ENCODE measurements around the gene ATOSB. TPM values are rescaled to one million over a fixed set of nuclear protein-coding genes. Genes with fewer than 3 reads are reported as not detected.

ATOSB gene
- total RNA-seq, 1 donor from 2014 or later, result 20.3 TPM

DNA sequence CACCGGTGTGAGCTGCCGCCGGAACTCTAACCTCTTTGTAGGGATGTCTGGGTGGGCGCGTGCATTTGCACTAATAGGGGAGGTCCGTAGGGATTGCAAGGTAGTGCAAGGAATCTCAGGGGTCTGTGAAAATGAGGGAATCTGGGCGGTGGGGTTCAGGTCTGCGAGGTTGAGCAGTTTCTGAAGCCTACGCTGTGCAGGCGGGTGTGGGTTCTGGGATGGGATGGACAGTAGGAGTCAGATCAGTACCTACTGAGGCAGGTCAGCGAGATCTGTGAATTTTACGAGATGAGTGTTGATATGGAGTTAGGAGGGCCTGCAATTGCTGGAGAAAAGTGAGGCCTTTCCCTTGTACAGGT, 856 bp upstream of the ATOSB start:
- no peak for DNase-seq
- ATAC-seq, result no peak
- TF ChIP-seq CTCF (IDR thresholded peaks at IDR 0.05), result no peak
- intact Hi-C loops (cut with DNase I), result loop anchor here (5.0 kb wide), 1 partner anchor 141 kb away; no protein-coding TSS in a partner anchor
- H3K27ac ChIP-seq, result peak overlapping the region; percentile 89
- H3K4me3 ChIP-seq, result peak overlapping the region; percentile 71
- H3K36me3 ChIP-seq, result no peaks in the 10 kb centered on the region
- no peaks in the 10 kb centered on the region for H3K9me3 ChIP-seq
- H3K4me1 ChIP-seq, result peaks cover 45% of the 10 kb centered on the region
- H3K27me3 ChIP-seq, result no peaks in the 10 kb centered on the region

DNA sequence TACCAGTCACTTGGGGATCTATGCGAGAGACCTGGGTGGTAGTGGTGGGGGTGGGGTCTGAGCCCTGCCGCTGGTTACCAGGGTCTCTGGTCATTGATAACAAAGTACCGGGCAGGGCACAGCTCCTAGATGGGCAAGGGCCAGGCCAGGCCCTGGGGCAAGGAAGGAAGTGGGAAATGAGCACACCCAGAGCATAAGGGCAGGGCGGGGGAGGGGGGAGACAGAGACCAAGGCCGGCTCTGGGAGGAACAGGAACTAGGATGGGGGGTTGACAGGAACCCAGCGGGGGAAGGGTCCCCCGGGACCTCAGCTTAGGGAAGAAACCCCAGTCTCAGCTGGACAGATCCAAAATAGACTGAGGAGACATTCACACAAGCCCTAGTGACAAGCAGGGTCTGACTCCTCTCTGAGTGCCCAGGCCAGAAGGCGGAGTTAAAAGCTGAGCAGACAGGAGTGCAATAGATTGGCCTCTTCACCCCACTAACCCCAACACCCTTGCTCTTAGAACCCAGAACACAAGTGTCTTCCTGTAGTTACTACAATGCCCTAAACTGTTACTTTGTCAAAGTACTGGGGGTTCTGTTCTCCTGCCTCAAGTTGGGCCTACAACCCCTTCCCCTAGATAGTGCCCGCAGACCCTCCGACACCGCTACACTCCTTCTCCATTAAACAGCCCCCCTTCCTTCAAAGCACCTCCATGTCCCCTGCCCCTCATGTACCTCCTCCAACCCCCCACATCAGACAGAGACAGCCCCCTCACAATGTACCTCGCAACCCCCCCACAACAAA, 628 bp downstream of the ATOSB start:
- Histone ChIP-seq H3K4me1 (peaks cover 54% of the 10 kb centered on the region), H3K36me3 (no peaks in the 10 kb centered on the region), H3K27ac (peak overlapping the region; percentile 89), H3K27me3 (no peaks in the 10 kb centered on the region), H3K9me3 (no peaks in the 10 kb centered on the region), H3K4me3 (peak overlapping the region; percentile 71)
- peak; percentile 84 for DNase-seq
- ATAC-seq, result peak; percentile 19
- no peak for TF ChIP-seq CTCF (IDR thresholded peaks at IDR 0.05)
- intact Hi-C loops (cut with DNase I), result loop anchor here (5.0 kb wide), 1 partner anchor 142 kb away; no protein-coding TSS in a partner anchor

GRCh38 chr9:35114113-35114839, 1.4 kb downstream of the ATOSB start:
- no peak for TF ChIP-seq CTCF (IDR thresholded peaks at IDR 0.05)

DNA sequence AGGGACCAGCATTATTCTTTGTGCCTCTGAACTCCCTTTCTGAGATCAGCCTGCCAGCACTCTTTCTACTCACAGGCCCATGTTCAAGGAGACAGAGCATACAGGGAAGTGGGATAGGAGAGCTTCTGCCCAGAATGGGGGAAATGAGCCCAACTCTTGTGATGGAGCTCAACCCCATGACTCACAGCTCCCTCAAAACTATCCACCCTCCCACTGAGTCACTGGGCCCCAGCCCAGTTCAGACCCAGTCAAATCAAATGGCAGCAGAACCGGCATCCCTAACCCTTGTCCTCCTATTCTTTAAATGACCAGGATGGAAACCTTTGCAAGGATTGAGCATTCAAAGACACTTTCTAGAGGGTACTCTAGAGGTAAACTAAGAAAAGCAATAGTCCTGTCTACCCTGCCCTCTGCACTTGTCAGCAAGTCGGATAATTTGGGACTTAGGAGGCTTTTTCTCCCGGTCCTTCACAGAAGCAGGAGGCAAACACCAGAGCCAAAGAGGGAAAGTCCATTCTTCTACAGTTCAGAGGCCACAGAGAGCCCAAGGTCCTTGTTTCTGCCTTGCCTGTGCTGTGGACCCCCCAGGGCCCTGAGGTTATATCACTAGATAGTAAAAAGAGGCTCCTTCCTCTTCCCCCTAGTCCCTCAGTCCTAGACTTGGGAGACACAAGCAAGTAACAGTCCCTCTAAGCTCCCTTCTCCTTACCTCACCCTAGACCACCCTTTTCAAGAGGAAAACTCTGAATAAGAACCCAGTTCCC, 3.2 kb downstream of the ATOSB start:
- ATAC-seq (no peak), DNase-seq (no peak)
- peak overlapping the region; percentile 77 for H3K4me3 ChIP-seq
- H3K36me3 ChIP-seq, result peaks cover 10% of the 10 kb centered on the region
- no peaks in the 10 kb centered on the region for H3K27me3 ChIP-seq
- TF ChIP-seq CTCF (IDR thresholded peaks at IDR 0.05), result no peak
- intact Hi-C loops (cut with DNase I), result no loop called here
- H3K4me1 ChIP-seq, result peaks cover 57% of the 10 kb centered on the region
- peak overlapping the region; percentile 84 for H3K27ac ChIP-seq
- H3K9me3 ChIP-seq, result no peaks in the 10 kb centered on the region

More at GRCh38 chr9:35114113-35114839, 1.4 kb downstream of the ATOSB start:
- DNase-seq (peak; percentile 87), ATAC-seq (peak; percentile 22)
- Histone ChIP-seq H3K4me3 (peak overlapping the region; percentile 71), H3K27me3 (no peaks in the 10 kb centered on the region), H3K36me3 (no peaks in the 10 kb centered on the region), H3K9me3 (no peaks in the 10 kb centered on the region), H3K4me1 (peaks cover 57% of the 10 kb centered on the region), H3K27ac (peak overlapping the region; percentile 89)
- intact Hi-C loops (cut with DNase I), result no loop called here

Data from upper lobe of right lung (tissue), 1 donor.